ENCODE results near the gene FBXO45.
"Not testable (repeated sequence)": the region's sequence is repeated elsewhere in the genome, so short reads cannot be mapped to it uniquely, and the experiment has no call there.

DNA sequence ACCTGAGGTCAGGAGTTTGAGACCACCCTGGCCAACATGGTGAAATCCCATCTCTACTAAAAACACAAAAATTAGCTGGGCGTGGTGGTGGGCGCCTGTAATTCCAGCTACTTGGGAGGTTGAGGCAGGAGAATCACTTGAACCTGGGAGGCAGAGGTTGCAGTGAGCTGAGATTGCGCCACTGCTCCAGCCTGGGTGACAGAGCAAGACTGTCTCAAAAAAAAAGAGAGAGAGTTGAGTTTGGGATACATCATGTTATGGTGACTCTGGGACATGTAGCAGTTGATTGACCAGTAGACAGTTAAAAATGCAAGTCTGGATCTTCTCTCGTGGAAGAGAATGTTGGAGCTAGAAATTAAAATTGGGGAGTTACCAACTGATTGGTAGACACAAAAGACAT, 69.5 kb downstream of the FBXO45 start:
- TF ChIP-seq, protein P1, sequence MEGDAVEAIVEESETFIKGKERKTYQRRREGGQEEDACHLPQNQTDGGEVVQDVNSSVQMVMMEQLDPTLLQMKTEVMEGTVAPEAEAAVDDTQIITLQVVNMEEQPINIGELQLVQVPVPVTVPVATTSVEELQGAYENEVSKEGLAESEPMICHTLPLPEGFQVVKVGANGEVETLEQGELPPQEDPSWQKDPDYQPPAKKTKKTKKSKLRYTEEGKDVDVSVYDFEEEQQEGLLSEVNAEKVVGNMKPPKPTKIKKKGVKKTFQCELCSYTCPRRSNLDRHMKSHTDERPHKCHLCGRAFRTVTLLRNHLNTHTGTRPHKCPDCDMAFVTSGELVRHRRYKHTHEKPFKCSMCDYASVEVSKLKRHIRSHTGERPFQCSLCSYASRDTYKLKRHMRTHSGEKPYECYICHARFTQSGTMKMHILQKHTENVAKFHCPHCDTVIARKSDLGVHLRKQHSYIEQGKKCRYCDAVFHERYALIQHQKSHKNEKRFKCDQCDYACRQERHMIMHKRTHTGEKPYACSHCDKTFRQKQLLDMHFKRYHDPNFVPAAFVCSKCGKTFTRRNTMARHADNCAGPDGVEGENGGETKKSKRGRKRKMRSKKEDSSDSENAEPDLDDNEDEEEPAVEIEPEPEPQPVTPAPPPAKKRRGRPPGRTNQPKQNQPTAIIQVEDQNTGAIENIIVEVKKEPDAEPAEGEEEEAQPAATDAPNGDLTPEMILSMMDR (IDR thresholded peaks at IDR 0.05), result not testable (repeated sequence)
- not testable (repeated sequence) for TF ChIP-seq POLR2A (IDR thresholded peaks at IDR 0.05)

Measured in heart left ventricle (tissue), 13 donors.